ENCODE results near the gene TENM4. TPM values are rescaled to one million over a fixed set of nuclear protein-coding genes. Genes with fewer than 3 reads are reported as not detected.

TENM4 gene
- total RNA-seq, 1 donor from 2014 or later: 117 TPM

DNA sequence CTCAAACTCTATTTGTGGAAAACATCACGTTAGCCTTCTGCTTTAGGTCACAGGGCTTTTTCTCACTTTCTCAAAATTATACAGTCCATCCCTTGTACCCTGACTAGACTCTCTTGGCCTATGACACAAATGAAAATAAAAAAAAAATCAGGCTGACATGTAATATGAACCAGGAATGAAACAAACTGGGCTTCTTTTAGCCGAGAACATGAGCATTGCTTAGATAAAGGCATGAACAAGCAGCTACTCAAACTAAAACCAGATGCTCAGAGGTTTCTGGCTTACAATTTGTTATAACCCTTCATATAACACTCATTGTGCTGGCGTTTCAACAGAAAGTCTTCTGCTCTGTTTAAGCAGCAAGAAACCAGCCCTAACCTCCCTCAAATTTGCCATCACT is 600.6 kb downstream of the TENM4 start:
- Mint-ChIP-seq H3K27me3 (peaks cover 10% of the 10 kb centered on the region), H3K9me3 (ENCODE audit: low read depth) (no peaks in the 10 kb centered on the region), H3K4me1 (ENCODE audit: low read depth) (peaks cover 25% of the 10 kb centered on the region), H3K36me3 (ENCODE audit: insufficient read depth) (no peaks in the 10 kb centered on the region), H3K4me3 (ENCODE audit: low read depth) (no peak overlapping the region), H3K27ac (no peak overlapping the region)
- no peak for TF ChIP-seq CTCF (IDR thresholded peaks at IDR 0.05; ENCODE audit: unreplicated experiment)
- DNase-seq (ENCODE audit: low spot score, unreplicated experiment): no peak

DNA sequence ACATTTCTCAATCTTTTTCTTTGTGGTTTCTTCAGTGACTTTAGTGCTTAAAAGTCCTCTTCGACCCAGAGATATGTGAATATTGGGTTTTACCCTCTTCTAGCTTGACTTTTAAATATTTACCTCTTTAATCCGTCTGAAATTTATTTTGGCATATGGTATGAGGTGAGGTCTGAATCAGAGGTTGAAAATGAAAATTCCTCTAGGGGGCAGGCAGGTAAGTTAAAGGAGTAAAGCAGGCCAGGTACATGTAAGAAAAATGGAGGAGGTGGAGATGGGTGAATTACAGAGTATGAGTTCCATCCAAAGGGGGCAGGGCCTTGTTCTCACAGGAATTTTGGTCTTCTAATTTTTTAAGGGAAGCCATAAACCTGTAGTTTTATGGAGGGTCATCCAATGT is 602.4 kb downstream of the TENM4 start:
- H3K36me3 Mint-ChIP-seq (ENCODE audit: insufficient read depth): no peaks in the 10 kb centered on the region
- TF ChIP-seq CTCF (IDR thresholded peaks at IDR 0.05; ENCODE audit: unreplicated experiment): peak; percentile 39
- no peak overlapping the region for H3K27ac Mint-ChIP-seq
- H3K27me3 Mint-ChIP-seq: peaks cover 10% of the 10 kb centered on the region
- no peak overlapping the region for H3K4me3 Mint-ChIP-seq (ENCODE audit: low read depth)
- no peak for DNase-seq (ENCODE audit: low spot score, unreplicated experiment)
- H3K9me3 Mint-ChIP-seq (ENCODE audit: low read depth): no peaks in the 10 kb centered on the region
- peaks cover 29% of the 10 kb centered on the region for H3K4me1 Mint-ChIP-seq (ENCODE audit: low read depth)

GRCh38 chr11:78835646-78836045 is 605.2 kb downstream of the TENM4 start:
- peaks cover 26% of the 10 kb centered on the region for H3K4me1 Mint-ChIP-seq (ENCODE audit: low read depth)
- no peaks in the 10 kb centered on the region for H3K9me3 Mint-ChIP-seq (ENCODE audit: low read depth)
- no peak for TF ChIP-seq CTCF (IDR thresholded peaks at IDR 0.05; ENCODE audit: unreplicated experiment)
- H3K27me3 Mint-ChIP-seq: no peaks in the 10 kb centered on the region
- H3K4me3 Mint-ChIP-seq (ENCODE audit: low read depth): no peak overlapping the region
- no peak overlapping the region for H3K27ac Mint-ChIP-seq
- no peak for DNase-seq (ENCODE audit: low spot score, unreplicated experiment)
- no peaks in the 10 kb centered on the region for H3K36me3 Mint-ChIP-seq (ENCODE audit: insufficient read depth)

DNA sequence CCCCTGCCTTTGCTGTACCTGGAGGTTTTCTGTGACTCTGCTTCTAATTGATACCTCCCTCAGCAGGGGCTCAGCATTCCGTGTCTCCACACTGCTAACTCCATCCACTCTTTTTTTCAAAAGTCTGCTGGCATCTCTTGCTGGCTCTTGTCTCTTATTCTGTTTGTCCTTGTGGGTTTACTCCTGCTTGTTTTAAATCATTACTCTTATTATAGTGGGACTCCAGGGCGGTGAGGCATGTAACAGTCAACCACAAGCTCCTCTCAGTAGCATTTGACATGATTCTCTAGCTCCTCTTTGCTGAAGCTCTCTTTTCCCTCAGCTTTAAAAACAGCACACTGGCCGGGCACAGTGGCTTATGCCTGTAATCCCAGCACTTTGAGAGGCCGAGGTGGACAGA is 605.9 kb downstream of the TENM4 start:
- Mint-ChIP-seq H3K36me3 (ENCODE audit: insufficient read depth) (no peaks in the 10 kb centered on the region), H3K4me1 (ENCODE audit: low read depth) (peaks cover 20% of the 10 kb centered on the region), H3K9me3 (ENCODE audit: low read depth) (no peaks in the 10 kb centered on the region), H3K4me3 (ENCODE audit: low read depth) (no peak overlapping the region), H3K27ac (no peak overlapping the region), H3K27me3 (no peaks in the 10 kb centered on the region)
- DNase-seq (ENCODE audit: low spot score, unreplicated experiment): no peak
- no peak for TF ChIP-seq CTCF (IDR thresholded peaks at IDR 0.05; ENCODE audit: unreplicated experiment)

- Mint-ChIP-seq H3K4me1 (ENCODE audit: low read depth) (peaks cover 7% of the 10 kb centered on the region), H3K27me3 (no peaks in the 10 kb centered on the region), H3K36me3 (ENCODE audit: insufficient read depth) (no peaks in the 10 kb centered on the region)
Measured at GRCh38 chr11:78833237-78833636, 607.6 kb downstream of the TENM4 start.

More at GRCh38 chr11:78833237-78833636, 607.6 kb downstream of the TENM4 start:
- no peak for DNase-seq (ENCODE audit: low spot score, unreplicated experiment)
- Mint-ChIP-seq H3K4me3 (ENCODE audit: low read depth) (no peak overlapping the region), H3K9me3 (ENCODE audit: low read depth) (no peaks in the 10 kb centered on the region), H3K27ac (no peak overlapping the region)
- TF ChIP-seq CTCF (IDR thresholded peaks at IDR 0.05; ENCODE audit: unreplicated experiment): no peak

All from progenitor cell of endocrine pancreas (in vitro differentiated cells).